Uterus (tissue), 4 donors: Measurements from ENCODE around the gene SEPTIN14. TPM values are rescaled to one million over a fixed set of nuclear protein-coding genes. Genes with fewer than 3 reads are reported as not detected.
"Not testable (repeated sequence)": the region's sequence is repeated elsewhere in the genome, so short reads cannot be mapped to it uniquely, and the experiment has no call there.

Experiments used
- DNase-seq, 2 donors: peaks; one replicate each; pipeline ENCODE4 v3.0.0-alpha.2; 2019 to 2020
- H3K27ac ChIP-seq, 2 donors: fragments of 200-600 bp; sonication (generic); 1 replicate in 1 of 2; 2 replicates in 1 of 2; pipeline ENCODE4 v1.5.1; 2016 to 2018
- H3K27me3 ChIP-seq, 2 donors: fragments of 200-600 bp; sonication (generic); one replicate each; pipeline ENCODE4 v1.5.1; 2018 to 2019; ENCODE audit warnings: control low read depth in 1 of 2
- H3K36me3 ChIP-seq, 2 donors: fragments of 200-600 bp; sonication (generic); one replicate each; pipeline ENCODE4 v1.5.1; 2019; ENCODE audit warnings: control low read depth in 1 of 2
- H3K4me1 ChIP-seq, 2 donors: fragments of 200-600 bp; sonication (generic); one replicate each; pipeline ENCODE4 v1.5.1; 2018 to 2019; ENCODE audit warnings: control low read depth in 1 of 2
- H3K4me3 ChIP-seq, 2 donors: fragments of 200-600 bp; sonication (generic); 1 replicate in 1 of 2; 2 replicates in 1 of 2; pipeline ENCODE4 v1.5.1; 2018 to 2019; ENCODE audit warnings: mild to moderate bottlenecking in 1 of 2
- H3K9me3 ChIP-seq, 2 donors: fragments of 200-600 bp; sonication (generic); one replicate each; pipeline ENCODE4 v1.5.1; 2019; ENCODE audit warnings: control low read depth in 1 of 2
- CTCF ChIP-seq, 4 experiments: fragments of 200-600 bp in 2 of 4; fragments of 450-650 bp in 2 of 4; sonication (generic) in 2 of 4; IDR thresholded peaks; one replicate each; pipeline ENCODE4 v1.5.1; 2016 to 2019; ENCODE audit warnings: antibody characterized with exemption in 4 of 4, mild to moderate bottlenecking in 2 of 4, moderate library complexity in 1 of 4
- POLR2A ChIP-seq, 2 donors: fragments of 450-650 bp; IDR thresholded peaks; one replicate each; pipeline ENCODE4 v1.6.1; 2016; ENCODE audit warnings: antibody characterized with exemption in 2 of 2, mild to moderate bottlenecking in 1 of 2, moderate library complexity in 1 of 2
- intact Hi-C: fragments of 100-400 bp; cut with DNase I; formaldehyde crosslinking; loops from one replicate; pipeline ENCODE4 v1.15.1; 2023; ENCODE audit warnings: low total_unique reads
- small RNA-seq: library from RNA; depleted of rRNA; stranded (forward); fragments of <200 nt; gene quantifications from one replicate; pipeline ENCODE3, GENCODE V24; 2016
- total RNA-seq, 4 donors: library from RNA; depleted of rRNA in 3 of 4; stranded (reverse); fragments of >200 nt in 3 of 4; gene quantifications; one replicate each; pipeline versions ENCODE4 v1.1.0 to v1.2.4, GENCODE V29; 2014 to 2023
- donor health status: DM: yes; HTN: yes; CAD: no.

SEPTIN14 gene
- total RNA-seq, 4 donors from 2014 or later, result not detected

- intact Hi-C loops, result no loop called here
- Histone ChIP-seq H3K36me3 (no peaks in the 10 kb centered on the region), H3K4me3 (no peak overlapping the region), H3K27me3 (no peaks in the 10 kb centered on the region), H3K4me1 (no peaks in the 10 kb centered on the region), H3K9me3 (no peaks in the 10 kb centered on the region), H3K27ac (no peak overlapping the region)
- TF ChIP-seq CTCF (IDR thresholded peaks at IDR 0.05) (no peak), POLR2A (IDR thresholded peaks at IDR 0.05) (no peak)
- no peak for DNase-seq
Observed at GRCh38 chr7:55775051-55775420, 87.5 kb downstream of the SEPTIN14 start.

GRCh38 chr7:55774327-55775050, 88.1 kb downstream of the SEPTIN14 start:
- no peak overlapping the region for H3K27ac ChIP-seq
- H3K4me1 ChIP-seq, result no peaks in the 10 kb centered on the region
- no peak for DNase-seq
- H3K36me3 ChIP-seq, result no peaks in the 10 kb centered on the region
- no peak for TF ChIP-seq POLR2A (IDR thresholded peaks at IDR 0.05)
- TF ChIP-seq CTCF (IDR thresholded peaks at IDR 0.05), result no peak
- H3K27me3 ChIP-seq, result no peaks in the 10 kb centered on the region
- intact Hi-C loops, result no loop called here
- no peaks in the 10 kb centered on the region for H3K9me3 ChIP-seq
- no peak overlapping the region for H3K4me3 ChIP-seq

GRCh38 chr7:55770778-55771177, 91.8 kb downstream of the SEPTIN14 start:
- Histone ChIP-seq H3K9me3 (no peaks in the 10 kb centered on the region), H3K27ac (no peak overlapping the region), H3K36me3 (no peaks in the 10 kb centered on the region), H3K4me1 (no peaks in the 10 kb centered on the region), H3K27me3 (no peaks in the 10 kb centered on the region), H3K4me3 (no peak overlapping the region)
- intact Hi-C loops, result no loop called here
- no peak for TF ChIP-seq CTCF (IDR thresholded peaks at IDR 0.05)
- no peak for DNase-seq

GRCh38 chr7:55753274-55753862, 109.2 kb downstream of the SEPTIN14 start:
- H3K36me3 ChIP-seq, H3K4me1 ChIP-seq, DNase-seq, H3K4me3 ChIP-seq, intact Hi-C loops, H3K27ac ChIP-seq, H3K9me3 ChIP-seq, H3K27me3 ChIP-seq: not testable (repeated sequence)

- H3K36me3 ChIP-seq, H3K4me1 ChIP-seq, intact Hi-C loops: not testable (repeated sequence)
Observed at GRCh38 chr7:55744706-55745105, 117.8 kb downstream of the SEPTIN14 start.

More at GRCh38 chr7:55744706-55745105, 117.8 kb downstream of the SEPTIN14 start:
- not testable (repeated sequence) for H3K27ac ChIP-seq, H3K9me3 ChIP-seq, H3K27me3 ChIP-seq, H3K4me3 ChIP-seq, DNase-seq

Small RNAs within 50 kb of the gene (small RNA-seq; reads per million reads assigned to genes)
- gene AC092647.1, result not detected
- gene AC092647.2, result not detected
- gene RNU6-1126P, result not detected

Other genes starting within 250 kb of the SEPTIN14 start
- gene ZNF713, start 24.7 kb upstream of the SEPTIN14 start, total RNA-seq, result 10 to 100 TPM in 1 of 4 donors, 1 to 10 TPM in 2, under 1 TPM in 1; 0.26 to 28.4 (median 6.7) TPM
- 10 to 100 TPM in 2 of 4 donors, 1 to 10 TPM in 2; 3.2 to 20.9 (median 8.0) TPM for gene MRPS17, start 89.1 kb upstream of the SEPTIN14 start, total RNA-seq
- 10 to 100 TPM; 51.8 to 80.6 (median 69.9) TPM for gene NIPSNAP2, start 101.8 kb upstream of the SEPTIN14 start, total RNA-seq
- gene PSPH, start 188.7 kb upstream of the SEPTIN14 start, total RNA-seq, result 10 to 100 TPM in 3 of 4 donors, 1 to 10 TPM in 1; 4.5 to 25.6 (median 16.7) TPM
- gene CCT6A, start 189.0 kb upstream of the SEPTIN14 start, total RNA-seq, result 100 to 1,000 TPM in 3 of 4 donors, 10 to 100 TPM in 1; 88.0 to 255 (median 194) TPM
- gene SUMF2, start 201.5 kb upstream of the SEPTIN14 start, total RNA-seq, result 100 to 1,000 TPM in 2 of 4 donors, 10 to 100 TPM in 2; 61.2 to 110 (median 86.5) TPM
- 1 to 10 TPM in 1 of 4 donors, under 1 TPM in 1, not detected in 2; 0.97 to 4.7 TPM for gene PHKG1, start 230.2 kb upstream of the SEPTIN14 start, total RNA-seq
- 100 to 1,000 TPM; 193 to 900 (median 353) TPM for gene CHCHD2, start 243.7 kb upstream of the SEPTIN14 start, total RNA-seq